H1 (cell line): ENCODE measurements around the gene CORO1C. TPM values are rescaled to one million over a fixed set of nuclear protein-coding genes. Genes with fewer than 3 reads are reported as not detected.

Experiments used
- CHD7 ChIP-seq: fragments of 300-600 bp; sonication (generic); IDR thresholded peaks from 2 replicates; pipeline ENCODE4 v1.7.1; 2012; ENCODE audit warnings: low read length, moderate library complexity, mild to moderate bottlenecking, inconsistent platforms; ENCODE audit not compliant: insufficient replicate concordance
- polyA plus RNA-seq, 7 experiments: library from polyadenylated mRNA; depleted of rRNA in 3 of 7; stranded (reverse) in 5 of 7; unstranded in 2 of 7; fragments of >200 nt in 5 of 7; fragments of 200-250 nt in 2 of 7; gene quantifications; 1 replicate in 5 of 7; 2 replicates in 1 of 7; 4 replicates in 1 of 7; pipeline versions ENCODE4 v1.2.1 to v1.2.3, GENCODE V29; 2011 to 2013; ENCODE audit warnings: missing spikeins in 2 of 7, mixed read lengths in 2 of 7
- total RNA-seq: library from RNA; stranded (reverse); fragmentation: NEBNext Ultra II Directional; extraction: Animal tissue kit (Norgen Biotek cat#: 25700); gene quantifications from 2 replicates; pipeline ENCODE4 v1.2.1, GENCODE V29; 2021

Gene CORO1C
- total and polyA plus RNA-seq, 2 of the 8 experiments (the other 6 are each of a cell fraction or from before 2014, with no cell fraction given) = 72.7 to 120 TPM

GRCh38 chr12:108704527-108704926 is 26.8 kb downstream of the CORO1C start (continued):
- TF ChIP-seq CHD7 = no peak
- TF ChIP-seq, all 59 proteins: peak for 0
